Gastroesophageal sphincter (tissue), 4 donors: ENCODE data around the gene CCDC40. TPM values are rescaled to one million over a fixed set of nuclear protein-coding genes. Genes with fewer than 3 reads are reported as not detected.

ENCODE experiments used
- ATAC-seq: fragments of 150-250 bp; one replicate; pipeline ENCODE4 v1.9.1; 2016; ENCODE audit warnings: mild to moderate bottlenecking, moderate library complexity
- H3K27ac ChIP-seq, 4 donors: fragments of 200-600 bp; sonication (generic) in 3 of 4; 1 replicate in 3 of 4; 2 replicates in 1 of 4; pipeline ENCODE4 v1.5.1; 2016 to 2019
- H3K27me3 ChIP-seq: fragments of 200-600 bp; sonication (generic); one replicate; pipeline ENCODE4 v1.5.1; 2019
- H3K36me3 ChIP-seq, 2 donors: fragments of 200-600 bp; sonication (generic); one replicate each; pipeline ENCODE4 v1.5.1; 2019; ENCODE audit warnings: control low read depth in 1 of 2
- H3K4me1 ChIP-seq, 3 donors: fragments of 200-600 bp; sonication (generic); 1 replicate in 2 of 3; 2 replicates in 1 of 3; pipeline ENCODE4 v1.5.1; 2016 to 2019; ENCODE audit warnings: control low read depth in 2 of 3
- H3K4me3 ChIP-seq, 2 donors: fragments of 200-600 bp; sonication (generic); one replicate each; pipeline ENCODE4 v1.5.1; 2019; ENCODE audit warnings: mild to moderate bottlenecking in 1 of 2, moderate library complexity in 1 of 2
- H3K9me3 ChIP-seq, 3 donors: fragments of 200-600 bp; sonication (generic); one replicate each; pipeline ENCODE4 v1.5.1; 2017 to 2019; ENCODE audit warnings: control low read depth in 2 of 3
- CTCF ChIP-seq, 4 experiments: fragments of 200-600 bp in 2 of 4; fragments of 450-650 bp in 2 of 4; sonication (generic) in 1 of 4; IDR thresholded peaks; one replicate each; pipeline ENCODE4 v1.5.1; 2017 to 2019; ENCODE audit warnings: antibody characterized with exemption in 4 of 4, mild to moderate bottlenecking in 2 of 4, moderate library complexity in 2 of 4
- EP300 ChIP-seq: sonication (generic); formaldehyde crosslinking; IDR thresholded peaks from one replicate; pipeline ENCODE4 v1.6.1; 2017; ENCODE audit warnings: antibody characterized with exemption, mild to moderate bottlenecking
- POLR2A ChIP-seq, 2 donors: fragments of 450-650 bp; IDR thresholded peaks; one replicate each; pipeline ENCODE4 v1.6.1; 2017; ENCODE audit warnings: antibody characterized with exemption in 2 of 2, mild to moderate bottlenecking in 2 of 2, moderate library complexity in 1 of 2
- POLR2AphosphoS5 ChIP-seq: sonication (generic); formaldehyde crosslinking; IDR thresholded peaks from one replicate; pipeline ENCODE4 v1.6.1; 2017; ENCODE audit warnings: antibody characterized with exemption
- WGBS, 2 donors: methylation state at CpG; one replicate each; pipeline ENCODE4 v1.1.5; 2018; ENCODE audit warnings: low coverage in 1 of 2; 5-methylcytosine and 5-hydroxymethylcytosine counted together
- total RNA-seq, 4 donors: library from RNA; depleted of rRNA; stranded (reverse); fragments of >200 nt; gene quantifications; one replicate each; pipeline ENCODE4 v1.1.0, GENCODE V29; 2016

Gene CCDC40
- total RNA-seq, 4 donors from 2014 or later, result 4.3 to 17.3 (median 5.5) TPM

- no peaks in the 10 kb centered on the region for H3K9me3 ChIP-seq
- no peak for ATAC-seq
- TF ChIP-seq EP300, result no peak
- TF ChIP-seq CTCF (IDR thresholded peaks at IDR 0.05), result no peak
- TF ChIP-seq POLR2A (IDR thresholded peaks at IDR 0.05), result no peak
- no peak for TF ChIP-seq POLR2AphosphoS5
- H3K36me3 ChIP-seq, result peaks cover 0 to 45% of the 10 kb centered on the region in 2 donors
- no peak overlapping the region for H3K4me3 ChIP-seq
- peaks cover 0 to 25% (median 3%) of the 10 kb centered on the region in 3 donors for H3K4me1 ChIP-seq
- WGBS, 2 donors, result 71 to 90% methylated on average over 2 of the region's 8 CpGs
- H3K27ac ChIP-seq, result no peak overlapping the region
- H3K27me3 ChIP-seq, result no peaks in the 10 kb centered on the region
Observed at GRCh38 chr17:80006339-80006720, 30.1 kb upstream of the CCDC40 start.

- no peak for ATAC-seq
Observed at GRCh38 chr17:80006811-80007752, 29.4 kb upstream of the CCDC40 start.

GRCh38 chr17:80007939-80008338, 28.5 kb upstream of the CCDC40 start:
- WGBS, 2 donors, result 87 to 88% methylated on average over 6 to 8 of the region's 10 CpGs
- Histone ChIP-seq H3K4me1 (peaks cover 0 to 23% (median 3%) of the 10 kb centered on the region in 3 donors), H3K27ac (no peak overlapping the region), H3K36me3 (peaks cover 0 to 46% of the 10 kb centered on the region in 2 donors), H3K4me3 (no peak overlapping the region), H3K27me3 (no peaks in the 10 kb centered on the region), H3K9me3 (no peaks in the 10 kb centered on the region)
- no peak for ATAC-seq
- TF ChIP-seq CTCF (IDR thresholded peaks at IDR 0.05) (no peak), EP300 (no peak), POLR2A (IDR thresholded peaks at IDR 0.05) (no peak), POLR2AphosphoS5 (no peak)

More at GRCh38 chr17:80006811-80007752, 29.4 kb upstream of the CCDC40 start:
- 80 to 86% methylated on average over 6 to 9 of the region's 30 CpGs for WGBS, 2 donors
- no peak for TF ChIP-seq CTCF (IDR thresholded peaks at IDR 0.05)
- TF ChIP-seq POLR2AphosphoS5, result no peak
- TF ChIP-seq EP300, result no peak
- TF ChIP-seq POLR2A (IDR thresholded peaks at IDR 0.05), result no peak
- no peak overlapping the region for H3K4me3 ChIP-seq
- H3K4me1 ChIP-seq, result peaks cover 0 to 23% (median 3%) of the 10 kb centered on the region in 3 donors
- H3K9me3 ChIP-seq, result no peaks in the 10 kb centered on the region
- peaks cover 0 to 47% of the 10 kb centered on the region in 2 donors for H3K36me3 ChIP-seq
- H3K27ac ChIP-seq, result no peak overlapping the region
- no peaks in the 10 kb centered on the region for H3K27me3 ChIP-seq

DNA sequence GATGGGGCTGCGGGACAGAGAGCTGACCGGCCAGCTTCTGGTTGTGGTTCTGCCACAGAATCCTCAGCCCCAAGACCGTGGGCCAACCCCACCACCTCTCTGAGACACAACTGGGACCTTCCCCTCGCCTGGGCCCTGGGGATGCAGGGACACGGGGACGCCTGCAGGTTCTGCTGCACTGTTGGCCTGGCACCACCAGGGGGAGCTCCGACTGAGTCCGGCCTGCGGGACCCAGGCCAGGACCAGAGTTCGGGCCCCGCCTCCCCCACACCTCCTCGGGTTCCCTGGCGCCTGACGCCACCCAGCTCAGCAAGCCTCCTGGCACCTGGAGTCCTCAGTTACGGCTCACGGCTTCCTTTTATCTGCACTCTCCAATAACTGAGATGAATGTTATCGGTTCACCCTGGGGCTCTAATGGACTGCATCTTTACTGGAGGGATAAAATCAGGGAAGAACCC, 28.0 kb upstream of the CCDC40 start:
- Histone ChIP-seq H3K9me3 (no peaks in the 10 kb centered on the region), H3K27ac (no peak overlapping the region), H3K27me3 (no peaks in the 10 kb centered on the region), H3K4me1 (peaks cover 0 to 23% (median 3%) of the 10 kb centered on the region in 3 donors), H3K4me3 (no peak overlapping the region), H3K36me3 (peaks cover 0 to 50% of the 10 kb centered on the region in 2 donors)
- 5 to 18% methylated on average over 4 to 16 of the region's 17 CpGs for WGBS, 2 donors
- TF ChIP-seq POLR2AphosphoS5 (peak; percentile 44), EP300 (no peak), CTCF (IDR thresholded peaks at IDR 0.05) (peak in 3 of 4 experiments; percentile 94 to 95 (median 95)), POLR2A (IDR thresholded peaks at IDR 0.05) (no peak)
- peak; percentile 88 for ATAC-seq
